ENCODE results near the gene FSD1L.

GRCh38 chr9:105511446-105511845 lies 63.6 kb downstream of the FSD1L start:
- TF ChIP-seq CTCF (conservative IDR thresholded peaks at IDR 0.05) (no peak), ZFX (IDR thresholded peaks at IDR 0.05) (no peak)
